Cardiac fibroblast (primary cell): Measurements from ENCODE around the gene SLC37A1.

Source experiments
- DNase-seq, 2 donors: peaks; one replicate each; pipeline versions ENCODE4 v3.0.0 to v3.0.0-alpha.2; 2010; ENCODE audit warnings: low read depth in 2 of 2
- H3K4me3 ChIP-seq, 2 donors: replicated peaks in 1 of 2; 1 replicate in 1 of 2; 2 replicates in 1 of 2; pipeline ENCODE4 v1.5.1; 2011; ENCODE audit warnings: low read depth in 2 of 2, low read length in 2 of 2, mild to moderate bottlenecking in 2 of 2, moderate library complexity in 1 of 2
- TF ChIP-seq, protein P1 (sequence below): IDR thresholded peaks from one replicate; pipeline ENCODE4 v1.5.1; 2011; ENCODE audit warnings: low read depth, mild to moderate bottlenecking, low read length, inconsistent platforms

The SLC37A1 gene

DNA sequence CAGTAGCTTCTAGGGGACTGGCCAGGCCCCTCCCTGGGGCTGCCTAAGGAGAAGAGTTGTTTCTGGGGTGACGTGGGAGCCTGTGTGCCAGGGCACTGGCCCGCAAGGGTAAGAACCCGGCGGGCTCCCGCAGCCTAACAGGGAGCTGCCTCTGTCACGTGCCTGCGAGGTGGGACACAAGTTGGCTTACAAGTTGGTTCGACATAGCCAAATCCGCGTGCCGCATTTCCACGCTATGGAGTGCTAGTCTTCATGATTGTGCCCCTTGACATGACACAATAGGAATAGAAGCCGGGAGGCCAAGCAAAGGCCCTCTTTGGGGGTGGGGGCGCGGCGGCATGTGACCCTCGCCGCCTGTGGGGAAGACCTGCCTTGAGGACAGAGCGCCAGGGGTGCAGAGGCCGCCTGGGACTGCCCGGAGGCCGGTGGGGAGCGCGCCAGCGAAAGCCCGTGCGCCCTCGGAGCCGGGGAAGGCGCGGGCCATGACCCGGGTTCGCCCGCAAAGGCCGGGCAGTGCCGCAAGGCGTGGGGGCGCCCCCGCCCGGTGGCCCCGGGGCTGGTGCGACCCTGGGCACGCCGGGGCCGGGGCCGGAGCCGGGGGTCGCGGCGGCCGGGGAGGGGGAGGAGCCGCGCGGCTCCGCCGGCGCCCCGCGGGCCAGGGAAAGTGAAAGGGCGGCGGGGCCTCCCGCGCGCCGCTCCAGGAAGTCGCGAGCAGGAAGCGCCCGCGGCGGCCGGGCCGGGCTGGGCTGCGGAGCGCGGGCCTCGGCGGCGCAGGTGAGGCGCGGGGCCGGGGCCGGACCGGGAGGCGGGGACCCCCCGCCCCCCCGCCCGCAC lies at the start of gene SLC37A1:
Gene SLC37A1 (plus strand): TSS at position 702 of the 834 bp plus-strand sequence. CDS start 4,603 bp downstream, outside the sequence.
- TF ChIP-seq, protein P1, sequence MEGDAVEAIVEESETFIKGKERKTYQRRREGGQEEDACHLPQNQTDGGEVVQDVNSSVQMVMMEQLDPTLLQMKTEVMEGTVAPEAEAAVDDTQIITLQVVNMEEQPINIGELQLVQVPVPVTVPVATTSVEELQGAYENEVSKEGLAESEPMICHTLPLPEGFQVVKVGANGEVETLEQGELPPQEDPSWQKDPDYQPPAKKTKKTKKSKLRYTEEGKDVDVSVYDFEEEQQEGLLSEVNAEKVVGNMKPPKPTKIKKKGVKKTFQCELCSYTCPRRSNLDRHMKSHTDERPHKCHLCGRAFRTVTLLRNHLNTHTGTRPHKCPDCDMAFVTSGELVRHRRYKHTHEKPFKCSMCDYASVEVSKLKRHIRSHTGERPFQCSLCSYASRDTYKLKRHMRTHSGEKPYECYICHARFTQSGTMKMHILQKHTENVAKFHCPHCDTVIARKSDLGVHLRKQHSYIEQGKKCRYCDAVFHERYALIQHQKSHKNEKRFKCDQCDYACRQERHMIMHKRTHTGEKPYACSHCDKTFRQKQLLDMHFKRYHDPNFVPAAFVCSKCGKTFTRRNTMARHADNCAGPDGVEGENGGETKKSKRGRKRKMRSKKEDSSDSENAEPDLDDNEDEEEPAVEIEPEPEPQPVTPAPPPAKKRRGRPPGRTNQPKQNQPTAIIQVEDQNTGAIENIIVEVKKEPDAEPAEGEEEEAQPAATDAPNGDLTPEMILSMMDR, result no peak
- peak in 1 of 2 donors; percentile 18 for DNase-seq
- peak within 1 kb of the TSS; percentile 63 to 67 for H3K4me3 ChIP-seq

DNA sequence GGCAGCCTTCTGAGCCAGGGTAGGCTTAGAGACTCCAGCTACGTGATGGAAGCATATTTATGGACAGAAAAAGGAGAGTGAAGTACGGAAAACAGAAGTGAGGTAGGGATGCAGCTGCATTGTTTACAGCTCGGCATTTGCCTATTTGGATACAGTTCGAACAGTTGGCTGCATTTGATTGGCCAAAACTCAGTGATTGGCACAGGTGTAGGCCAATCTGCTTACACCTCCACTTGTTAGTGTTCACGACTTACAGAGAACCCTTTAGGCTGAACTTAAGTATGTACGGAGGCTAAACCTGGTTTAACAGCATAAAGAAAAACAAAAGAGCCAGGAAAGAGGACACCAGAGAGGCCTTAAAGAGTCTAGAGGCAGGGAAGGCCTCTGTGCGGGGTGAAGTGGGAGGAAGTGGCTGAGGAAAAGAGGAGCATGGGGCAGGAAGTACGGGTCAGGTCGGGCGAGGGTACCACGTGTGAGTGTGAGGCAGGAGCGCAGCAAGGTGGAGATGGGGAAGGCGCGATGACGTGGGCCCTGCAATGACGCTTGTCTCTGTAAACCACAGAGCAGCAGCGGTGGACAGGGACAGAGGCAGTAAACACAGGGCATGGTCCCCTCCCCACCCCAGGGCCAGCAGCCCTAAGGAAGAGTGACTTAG lies 49.7 kb upstream of the SLC37A1 start:
- TF ChIP-seq, protein P1, result no peak
- H3K4me3 ChIP-seq, result no peak overlapping the region
- peak; percentile 51 to 66 for DNase-seq

DNA sequence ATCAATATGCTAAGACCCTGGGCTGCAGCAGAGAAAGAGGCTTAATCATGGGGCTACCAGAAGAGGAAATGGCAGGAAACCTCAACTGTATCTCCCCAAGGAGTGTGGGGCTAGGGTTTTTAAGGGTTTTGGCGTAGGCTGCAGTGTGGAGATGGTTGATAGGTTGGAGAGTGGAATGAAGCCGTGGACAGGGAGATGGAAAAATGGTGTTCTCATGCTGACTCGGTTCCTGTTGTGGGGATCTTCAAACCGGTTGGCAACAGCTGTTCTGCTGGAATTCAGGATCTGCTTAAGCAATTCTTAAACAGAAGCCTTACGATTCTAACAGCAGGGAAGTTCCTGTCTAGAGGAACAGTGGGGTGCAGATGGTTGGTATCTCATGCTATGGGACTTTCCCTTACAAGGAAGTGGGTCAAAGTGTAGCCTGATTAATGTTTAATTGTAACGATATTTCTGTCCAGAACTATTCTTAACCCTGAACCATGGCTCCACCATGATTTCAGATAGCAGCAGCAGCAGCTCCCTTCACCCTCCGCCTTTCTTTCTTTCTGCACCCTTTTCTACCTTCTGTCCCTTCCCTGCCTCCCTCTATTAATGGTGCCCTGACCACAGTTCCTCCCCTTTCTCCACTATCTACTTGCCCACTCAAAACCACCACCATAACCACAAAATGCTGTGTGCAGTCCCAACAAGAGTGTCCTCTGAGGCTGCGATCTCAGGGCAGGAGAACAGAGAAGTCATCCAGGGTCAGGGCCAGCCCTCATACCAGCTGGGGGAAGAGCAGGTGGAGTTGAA lies 48.4 kb upstream of the SLC37A1 start:
- no peak overlapping the region for H3K4me3 ChIP-seq
- TF ChIP-seq, protein P1, result no peak
- DNase-seq, result peak; percentile 21 to 22

DNA sequence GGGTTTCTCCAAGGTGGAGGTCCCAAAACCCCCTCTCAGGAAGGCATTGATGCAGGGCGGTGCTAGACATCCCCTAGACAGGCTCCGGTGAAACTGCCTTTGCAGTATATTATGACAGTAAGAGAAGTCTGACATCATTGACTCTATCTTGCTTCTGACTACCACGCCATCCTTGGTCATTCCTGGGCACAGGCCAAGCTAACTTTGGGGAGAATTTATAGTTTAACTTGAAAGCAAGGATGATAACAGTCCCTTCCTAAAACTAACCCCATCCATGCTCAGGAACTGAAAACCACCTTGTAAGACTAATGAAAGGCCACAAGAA lies 47.9 kb upstream of the SLC37A1 start:
- TF ChIP-seq, protein P1, result no peak
- DNase-seq, result no peak
- no peak overlapping the region for H3K4me3 ChIP-seq

DNA sequence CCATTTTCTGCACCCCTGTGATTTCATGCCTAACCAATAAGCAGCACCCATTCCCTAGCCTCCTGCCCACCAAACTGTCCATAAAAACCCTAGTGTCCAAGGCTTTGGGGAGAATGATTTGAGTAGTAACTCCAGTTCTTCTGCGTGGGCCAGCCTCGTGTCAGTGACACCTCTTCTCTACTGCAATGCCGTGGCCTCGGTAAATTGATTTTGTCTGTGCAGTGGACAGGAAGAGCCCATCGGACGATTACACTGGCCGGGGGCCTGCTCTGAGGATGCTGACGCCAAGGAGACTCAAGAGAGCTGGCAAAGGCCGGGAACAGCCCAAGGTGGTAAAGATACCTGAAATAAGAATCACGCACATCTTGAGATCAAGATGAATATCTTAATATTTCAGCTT lies 47.0 kb upstream of the SLC37A1 start:
- DNase-seq, result no peak
- TF ChIP-seq, protein P1, result no peak
- H3K4me3 ChIP-seq, result no peak overlapping the region

DNA sequence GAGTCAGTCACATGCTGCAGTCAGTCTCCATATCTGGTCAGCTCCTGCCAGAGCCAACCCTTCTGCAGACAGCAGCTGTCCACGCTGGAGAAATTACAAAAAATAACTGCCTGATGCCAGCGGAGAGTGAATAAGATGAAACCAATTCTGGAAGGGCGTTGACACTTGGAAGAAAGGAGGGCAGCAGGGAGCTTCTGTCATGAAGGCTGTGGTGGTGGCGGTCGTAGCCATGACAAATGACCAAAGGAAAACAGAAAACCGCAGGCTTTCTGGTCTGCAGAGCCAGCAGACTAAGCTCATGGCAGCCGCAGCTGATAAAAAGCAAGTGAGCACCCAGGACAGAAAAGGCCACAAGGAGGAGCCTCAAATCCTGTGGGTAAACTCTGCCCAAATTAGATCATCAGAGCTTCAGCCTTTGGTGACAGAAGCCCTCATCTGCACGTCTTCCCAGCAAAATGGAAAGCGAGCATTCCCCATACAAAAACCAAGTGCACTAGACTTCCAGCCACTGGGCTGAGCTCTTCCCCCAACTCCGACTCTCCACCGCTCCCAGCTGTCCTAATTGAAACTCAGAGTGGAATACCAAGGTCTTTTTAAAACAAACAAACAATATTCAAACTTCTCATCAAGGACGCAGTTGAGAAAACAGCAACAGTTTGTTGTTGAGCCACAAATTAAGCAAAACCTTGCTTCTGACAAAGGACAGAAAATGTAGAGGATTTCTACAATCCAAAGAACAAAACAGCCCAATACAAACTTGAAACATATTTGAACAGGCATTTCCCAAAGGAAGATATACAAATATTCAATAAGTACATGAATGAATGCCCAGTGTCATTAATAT lies 46.3 kb upstream of the SLC37A1 start:
- DNase-seq, result peak; percentile 23 to 46
- TF ChIP-seq, protein P1, result peak; percentile 23
- no peak overlapping the region for H3K4me3 ChIP-seq
